GM18526 (cell line): ENCODE results near the gene MINK1.
A peak's percentile ranks its signal among the peaks of the same experiment; 100 is the strongest.

Experiments used
- POLR2A ChIP-seq: IDR thresholded peaks from 3 replicates; pipeline ENCODE4 v1.6.1; 2011; ENCODE audit not compliant: insufficient read length; ENCODE audit errors: extremely low read depth

MINK1 gene

DNA sequence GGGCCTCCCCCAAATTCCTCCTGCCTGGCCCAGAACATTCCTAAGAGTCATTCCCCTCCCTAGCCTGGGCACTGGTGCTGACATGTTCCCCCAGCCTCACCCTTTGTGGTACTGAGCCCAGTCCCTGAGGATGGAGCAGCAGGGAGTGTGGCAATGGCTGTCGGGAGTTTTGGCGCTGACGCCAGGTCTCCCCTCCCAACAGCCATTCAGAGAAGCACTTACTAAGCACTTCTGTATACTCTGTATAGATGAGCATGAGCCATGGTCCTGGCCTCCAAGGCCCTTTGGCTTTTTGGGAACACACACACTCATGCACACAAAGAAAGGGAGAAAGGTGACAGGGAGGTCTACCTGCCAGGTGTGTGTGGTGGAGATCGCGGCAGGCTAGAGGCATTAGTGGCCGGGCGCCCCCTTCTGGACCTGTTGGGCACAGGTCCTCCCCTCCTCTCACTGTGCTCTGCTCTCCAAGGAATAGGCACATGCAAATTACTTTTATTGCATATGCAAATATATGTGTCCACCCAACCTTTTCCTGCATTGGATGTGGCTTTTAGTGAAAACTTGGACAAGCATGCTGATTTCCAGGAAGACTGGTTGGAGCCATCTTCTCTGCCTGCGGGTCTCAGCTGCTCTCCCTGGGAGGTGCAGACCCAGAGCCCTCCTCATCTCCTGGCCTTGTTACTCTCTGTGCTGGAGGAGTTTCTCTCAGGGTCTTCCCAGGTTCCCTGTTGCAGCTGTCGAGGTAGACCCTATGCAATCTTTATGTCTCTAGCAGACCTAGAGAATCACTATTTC lies 48.8 kb downstream of the MINK1 start:
- TF ChIP-seq POLR2A: peak; percentile 9

DNA sequence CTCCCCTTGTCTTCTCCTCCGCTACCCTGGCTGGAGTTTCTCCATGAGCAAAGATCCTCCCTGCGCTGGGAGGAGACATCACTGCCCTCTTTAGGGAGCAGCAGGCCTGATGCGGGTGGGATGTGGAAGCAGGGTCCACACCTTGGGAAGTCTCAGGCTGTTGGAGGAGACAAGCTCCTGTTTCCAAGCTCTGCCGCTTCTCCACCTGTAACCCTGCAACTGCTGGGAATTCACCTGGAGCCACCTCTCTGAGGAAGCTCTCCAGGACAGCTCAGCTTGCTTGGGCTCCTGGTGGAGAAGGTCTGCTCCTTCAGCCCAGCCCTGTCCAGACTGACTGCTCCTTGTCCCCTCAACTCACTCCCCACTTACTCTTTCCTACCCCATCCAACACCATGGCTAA lies 51.3 kb downstream of the MINK1 start:
- no peak for TF ChIP-seq POLR2A

- no peak for TF ChIP-seq POLR2A
Measured at GRCh38 chr17:4886830-4887229, 53.7 kb downstream of the MINK1 start.

DNA sequence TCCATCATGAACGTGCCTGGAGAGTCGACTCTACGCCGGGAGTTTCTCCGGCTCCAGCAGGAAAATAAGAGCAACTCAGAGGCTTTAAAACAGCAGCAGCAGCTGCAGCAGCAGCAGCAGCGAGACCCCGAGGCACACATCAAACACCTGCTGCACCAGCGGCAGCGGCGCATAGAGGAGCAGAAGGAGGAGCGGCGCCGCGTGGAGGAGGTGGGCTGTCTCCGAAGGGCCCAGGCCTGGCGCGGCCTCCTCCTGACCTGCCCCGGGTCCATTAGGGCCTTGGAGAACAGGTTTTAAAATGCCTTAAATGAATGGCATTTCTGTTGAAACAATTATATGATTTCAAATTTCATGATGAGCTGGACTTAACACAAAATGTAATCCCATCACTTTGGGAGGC lies 54.4 kb downstream of the MINK1 start:
- TF ChIP-seq POLR2A: no peak

DNA sequence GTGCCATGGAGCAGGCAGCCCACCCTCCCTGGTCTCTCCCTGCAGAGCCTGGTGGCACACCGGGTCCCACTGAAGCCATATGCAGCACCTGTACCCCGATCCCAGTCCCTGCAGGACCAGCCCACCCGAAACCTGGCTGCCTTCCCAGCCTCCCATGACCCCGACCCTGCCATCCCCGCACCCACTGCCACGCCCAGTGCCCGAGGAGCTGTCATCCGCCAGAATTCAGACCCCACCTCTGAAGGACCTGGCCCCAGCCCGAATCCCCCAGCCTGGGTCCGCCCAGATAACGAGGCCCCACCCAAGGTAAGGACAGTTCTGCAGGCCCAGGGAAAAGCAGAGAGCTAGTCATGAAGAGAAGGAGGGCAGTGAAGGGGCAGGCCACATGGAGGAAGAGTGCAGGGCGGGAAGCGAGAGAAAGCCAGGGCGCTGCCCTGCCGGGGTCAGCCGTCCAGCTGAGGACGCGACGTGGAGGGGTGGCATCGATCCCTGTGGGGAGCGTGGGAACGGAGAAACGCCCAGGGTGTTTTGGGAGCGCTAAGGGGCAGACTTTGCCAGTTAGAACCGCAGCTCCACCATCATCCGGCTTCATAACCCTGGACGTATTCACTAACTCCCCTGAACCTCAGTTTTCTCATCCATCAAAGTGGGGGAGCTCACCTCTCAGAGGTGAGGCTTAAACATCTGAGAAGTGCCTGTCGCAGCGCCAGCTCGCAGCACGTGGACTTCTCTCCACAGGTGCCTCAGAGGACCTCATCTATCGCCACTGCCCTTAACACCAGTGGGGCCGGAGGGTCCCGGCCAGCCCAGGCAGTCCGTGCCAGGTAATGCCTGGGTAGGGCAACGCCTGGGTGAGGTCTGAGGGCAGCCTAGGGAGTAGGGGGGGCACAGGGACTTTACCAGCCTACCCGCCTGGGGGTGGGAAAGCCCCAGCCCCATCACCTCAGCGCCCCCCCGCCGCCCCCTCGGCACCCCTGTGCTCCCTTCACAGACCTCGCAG lies 58.6 kb downstream of the MINK1 start:
- no peak for TF ChIP-seq POLR2A

DNA sequence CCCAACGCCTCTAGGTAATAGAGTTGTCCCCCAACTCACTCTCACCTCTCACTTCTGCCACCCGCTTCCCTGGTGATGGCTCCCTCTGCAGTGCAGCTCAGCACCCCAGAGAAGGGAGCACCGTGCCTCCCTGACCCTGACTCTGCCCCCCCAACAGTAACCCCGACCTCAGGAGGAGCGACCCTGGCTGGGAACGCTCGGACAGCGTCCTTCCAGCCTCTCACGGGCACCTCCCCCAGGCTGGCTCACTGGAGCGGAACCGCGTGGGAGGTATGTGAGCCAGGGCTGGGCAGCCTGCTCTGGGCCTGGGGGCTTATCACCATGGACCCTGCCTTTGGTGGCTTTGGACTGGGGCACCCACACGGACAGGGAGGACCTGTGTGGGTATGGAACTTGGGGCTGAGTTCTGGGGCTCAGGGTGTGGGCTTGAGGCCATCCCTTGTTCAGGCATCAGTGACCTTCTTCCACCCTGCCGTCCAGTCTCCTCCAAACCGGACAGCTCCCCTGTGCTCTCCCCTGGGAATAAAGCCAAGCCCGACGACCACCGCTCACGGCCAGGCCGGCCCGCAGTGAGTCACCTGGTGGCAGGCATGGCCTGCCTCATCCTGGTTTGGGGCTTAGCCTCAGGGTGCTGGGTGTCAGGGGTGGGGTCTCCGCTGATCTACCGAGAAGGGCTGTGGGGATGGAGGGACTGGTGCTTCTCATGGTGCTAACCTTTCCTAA lies 59.5 kb downstream of the MINK1 start:
- TF ChIP-seq POLR2A: no peak

- TF ChIP-seq POLR2A: no peak
Measured at GRCh38 chr17:4893272-4893671, 60.1 kb downstream of the MINK1 start.

DNA sequence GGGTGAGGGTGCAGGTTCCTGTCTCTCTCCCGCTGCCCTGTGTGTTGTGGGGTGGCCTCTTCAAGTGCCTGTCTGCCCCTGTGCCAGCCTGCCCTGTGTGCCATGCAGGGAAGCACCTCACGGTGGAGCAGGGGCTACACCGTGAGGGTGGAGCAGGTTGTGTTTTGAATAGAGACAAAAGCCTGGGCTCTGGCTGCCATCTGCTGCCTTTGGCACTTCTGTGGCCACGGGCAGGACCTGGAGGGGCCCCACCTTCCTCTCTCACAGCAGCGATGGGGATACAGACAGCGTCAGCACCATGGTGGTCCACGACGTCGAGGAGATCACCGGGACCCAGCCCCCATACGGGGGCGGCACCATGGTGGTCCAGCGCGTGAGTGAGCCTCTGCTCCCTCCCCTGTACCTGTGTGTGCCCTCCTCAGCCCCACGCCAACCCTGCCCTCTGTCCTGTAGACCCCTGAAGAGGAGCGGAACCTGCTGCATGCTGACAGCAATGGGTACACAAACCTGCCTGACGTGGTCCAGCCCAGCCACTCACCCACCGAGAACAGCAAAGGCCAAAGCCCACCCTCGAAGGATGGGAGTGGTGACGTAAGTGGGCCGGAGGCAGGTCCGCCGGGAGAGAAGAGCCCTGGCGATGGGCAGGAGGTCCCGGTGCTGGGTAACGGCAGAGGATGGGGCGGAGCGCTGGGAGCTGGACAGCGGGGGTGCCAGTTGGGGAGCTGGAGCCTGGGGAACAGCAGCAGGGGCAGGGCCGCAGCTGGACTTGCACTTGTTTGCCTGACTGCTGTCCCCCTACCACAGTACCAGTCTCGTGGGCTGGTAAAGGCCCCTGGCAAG lies 60.8 kb downstream of the MINK1 start:
- TF ChIP-seq POLR2A: no peak

- TF ChIP-seq POLR2A: no peak
Measured at GRCh38 chr17:4895121-4895520, 62.0 kb downstream of the MINK1 start.

DNA sequence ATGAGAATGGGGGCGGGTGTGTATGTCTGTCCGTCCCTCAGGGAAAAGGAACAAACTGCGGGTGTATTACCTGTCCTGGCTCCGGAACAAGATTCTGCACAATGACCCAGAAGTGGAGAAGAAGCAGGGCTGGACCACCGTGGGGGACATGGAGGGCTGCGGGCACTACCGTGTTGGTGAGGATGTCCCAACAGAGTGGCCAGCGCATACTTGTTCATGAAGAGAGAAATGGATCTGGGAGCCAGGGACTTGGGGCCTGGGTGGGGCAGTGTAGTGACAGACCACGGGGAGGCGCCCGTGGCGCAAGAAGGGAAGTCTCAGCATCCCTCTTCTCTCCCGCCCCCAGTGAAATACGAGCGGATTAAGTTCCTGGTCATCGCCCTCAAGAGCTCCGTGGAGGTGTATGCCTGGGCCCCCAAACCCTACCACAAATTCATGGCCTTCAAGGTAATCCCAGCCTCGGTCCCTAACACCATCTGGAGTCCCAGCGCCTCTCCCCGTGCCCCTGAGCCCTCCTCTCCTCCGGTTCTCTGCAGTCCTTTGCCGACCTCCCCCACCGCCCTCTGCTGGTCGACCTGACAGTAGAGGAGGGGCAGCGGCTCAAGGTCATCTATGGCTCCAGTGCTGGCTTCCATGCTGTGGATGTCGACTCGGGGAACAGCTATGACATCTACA lies 62.7 kb downstream of the MINK1 start:
- no peak for TF ChIP-seq POLR2A

DNA sequence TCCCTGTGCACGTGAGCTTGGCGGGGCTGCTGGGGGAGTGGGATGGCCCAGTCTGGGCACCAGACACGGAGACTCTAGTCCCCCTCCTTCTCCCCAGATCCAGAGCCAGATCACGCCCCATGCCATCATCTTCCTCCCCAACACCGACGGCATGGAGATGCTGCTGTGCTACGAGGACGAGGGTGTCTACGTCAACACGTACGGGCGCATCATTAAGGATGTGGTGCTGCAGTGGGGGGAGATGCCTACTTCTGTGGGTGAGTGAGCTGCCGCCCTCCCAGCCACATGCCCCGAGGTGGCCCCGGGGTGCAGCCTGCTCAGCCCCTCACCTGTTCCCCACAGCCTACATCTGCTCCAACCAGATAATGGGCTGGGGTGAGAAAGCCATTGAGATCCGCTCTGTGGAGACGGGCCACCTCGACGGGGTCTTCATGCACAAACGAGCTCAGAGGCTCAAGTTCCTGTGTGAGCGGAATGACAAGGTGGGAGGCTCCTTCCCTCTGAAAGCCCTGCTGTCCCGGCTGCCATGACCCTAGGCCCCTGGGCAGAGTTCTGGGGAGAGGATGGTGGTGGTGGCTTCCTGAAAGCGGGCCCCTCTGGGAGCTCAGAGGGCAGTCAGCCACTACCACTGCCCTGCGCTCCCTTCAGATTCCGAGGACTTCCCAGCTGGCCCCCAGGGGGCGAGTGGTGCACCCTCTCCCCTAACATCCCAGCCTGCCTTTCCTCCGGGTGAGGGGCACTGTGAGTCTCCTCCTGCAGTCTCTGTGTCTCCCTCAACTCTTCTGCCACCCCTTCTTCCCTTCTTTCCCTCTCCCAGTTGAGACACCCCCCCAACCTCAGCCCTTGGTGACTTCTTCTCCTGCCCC lies 63.4 kb downstream of the MINK1 start:
- TF ChIP-seq POLR2A: no peak

GRCh38 chr17:4897198-4897687 lies 64.1 kb downstream of the MINK1 start:
- no peak for TF ChIP-seq POLR2A

DNA sequence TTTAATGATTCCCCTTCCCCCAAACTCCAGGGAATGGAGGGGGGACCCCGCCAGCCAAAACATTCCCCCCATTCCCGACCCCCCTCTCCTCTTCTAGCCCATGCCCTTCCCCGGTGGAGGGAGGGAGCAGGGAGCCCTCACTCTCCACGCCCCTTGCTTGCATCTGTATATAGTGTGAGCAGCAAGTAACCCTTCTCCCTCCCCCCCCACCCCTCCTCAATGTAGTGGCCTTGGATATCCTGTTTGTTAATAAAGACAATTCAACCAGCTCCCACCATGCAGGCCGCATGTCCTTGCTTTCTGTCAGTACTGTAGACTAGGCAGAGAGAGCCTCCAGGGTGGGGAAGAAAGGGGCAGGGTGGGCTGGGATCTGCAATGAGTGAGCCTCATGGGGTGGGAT lies 64.6 kb downstream of the MINK1 start:
- TF ChIP-seq POLR2A: no peak
